ENCODE results near the gene PLEKHG3. TPM values are rescaled to one million over a fixed set of nuclear protein-coding genes. Genes with fewer than 3 reads are reported as not detected.

Gene PLEKHG3
- total RNA-seq, 2 donors from 2014 or later: 57.8 to 69.7 TPM

DNA sequence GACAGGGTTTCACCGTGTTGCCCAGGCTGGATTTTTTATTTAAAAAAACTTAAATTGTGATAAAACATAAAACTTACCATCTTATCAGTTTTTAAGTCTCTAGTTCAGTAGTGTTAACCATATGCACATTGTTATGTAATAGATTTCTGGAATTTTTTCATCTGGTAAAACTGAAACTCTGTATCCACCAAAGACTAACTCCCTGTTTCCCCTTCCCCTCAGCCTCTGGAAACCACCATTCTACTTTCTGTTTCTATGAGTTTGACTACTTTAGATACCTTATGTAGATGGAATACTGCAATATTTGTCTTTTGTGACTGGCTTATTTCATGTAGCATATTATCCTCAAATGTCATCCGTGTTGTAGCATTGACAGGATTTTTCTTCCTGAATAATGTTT lies 12.8 kb upstream of the PLEKHG3 start:
- no peak for DNase-seq (ENCODE audit: low spot score)
- Histone ChIP-seq H3K4me3 (no peak overlapping the region), H3K9me3 (no peaks in the 10 kb centered on the region), H3K27ac (no peak overlapping the region), H3K36me3 (no peaks in the 10 kb centered on the region), H3K27me3 (replicated peaks; ENCODE audit: insufficient read depth) (no peaks in the 10 kb centered on the region), H3K4me1 (replicated peaks) (no peaks in the 10 kb centered on the region)
- intact Hi-C loops (cut with DNase I): no loop called here
- TF ChIP-seq POLR2A (IDR thresholded peaks at IDR 0.05): no peak
- no peak for TF ChIP-seq POLR2AphosphoS5 (IDR thresholded peaks at IDR 0.05)
- TF ChIP-seq, protein P1, sequence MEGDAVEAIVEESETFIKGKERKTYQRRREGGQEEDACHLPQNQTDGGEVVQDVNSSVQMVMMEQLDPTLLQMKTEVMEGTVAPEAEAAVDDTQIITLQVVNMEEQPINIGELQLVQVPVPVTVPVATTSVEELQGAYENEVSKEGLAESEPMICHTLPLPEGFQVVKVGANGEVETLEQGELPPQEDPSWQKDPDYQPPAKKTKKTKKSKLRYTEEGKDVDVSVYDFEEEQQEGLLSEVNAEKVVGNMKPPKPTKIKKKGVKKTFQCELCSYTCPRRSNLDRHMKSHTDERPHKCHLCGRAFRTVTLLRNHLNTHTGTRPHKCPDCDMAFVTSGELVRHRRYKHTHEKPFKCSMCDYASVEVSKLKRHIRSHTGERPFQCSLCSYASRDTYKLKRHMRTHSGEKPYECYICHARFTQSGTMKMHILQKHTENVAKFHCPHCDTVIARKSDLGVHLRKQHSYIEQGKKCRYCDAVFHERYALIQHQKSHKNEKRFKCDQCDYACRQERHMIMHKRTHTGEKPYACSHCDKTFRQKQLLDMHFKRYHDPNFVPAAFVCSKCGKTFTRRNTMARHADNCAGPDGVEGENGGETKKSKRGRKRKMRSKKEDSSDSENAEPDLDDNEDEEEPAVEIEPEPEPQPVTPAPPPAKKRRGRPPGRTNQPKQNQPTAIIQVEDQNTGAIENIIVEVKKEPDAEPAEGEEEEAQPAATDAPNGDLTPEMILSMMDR (IDR thresholded peaks at IDR 0.05): no peak
- WGBS: 94% methylated on average over 2 of the region's 2 CpGs

DNA sequence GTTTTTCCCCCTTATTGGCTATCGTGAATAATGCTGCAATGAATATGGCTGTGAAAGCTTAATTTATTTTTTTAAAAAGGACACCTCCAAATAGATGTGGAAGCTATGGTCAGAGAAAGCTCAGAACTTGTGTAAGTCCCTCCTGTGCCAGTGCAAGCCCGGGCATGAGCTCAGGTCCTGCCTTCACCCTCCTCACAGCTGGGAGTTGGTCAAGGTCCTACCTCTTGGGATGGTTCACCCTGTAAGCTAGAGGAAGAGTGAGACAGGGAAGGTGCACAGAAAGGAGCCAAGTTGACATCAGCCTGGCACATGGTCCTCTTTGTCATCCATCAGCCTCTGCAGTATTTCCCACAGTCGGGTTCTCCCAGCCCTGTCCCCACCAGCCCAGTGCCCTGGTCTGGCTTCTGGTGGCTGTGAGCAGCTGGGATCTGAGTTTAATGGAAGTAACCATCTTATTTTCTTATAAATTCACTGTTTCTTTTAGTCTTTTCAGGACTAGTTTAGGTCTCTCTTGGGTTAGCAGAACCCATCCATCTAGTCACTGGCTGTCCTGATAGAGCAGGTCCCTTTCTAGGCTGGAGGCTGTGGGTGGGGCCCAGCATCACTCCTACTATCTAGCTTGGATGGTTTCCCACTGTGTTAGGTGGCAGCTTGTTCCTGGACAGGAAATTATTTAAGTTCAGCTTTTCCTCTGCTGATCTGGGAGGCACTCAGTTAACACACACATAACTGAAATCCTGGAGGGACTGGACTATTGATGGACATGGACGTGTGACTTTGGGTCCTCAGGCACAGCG lies 11.8 kb upstream of the PLEKHG3 start:
- intact Hi-C loops (cut with DNase I): no loop called here

DNA sequence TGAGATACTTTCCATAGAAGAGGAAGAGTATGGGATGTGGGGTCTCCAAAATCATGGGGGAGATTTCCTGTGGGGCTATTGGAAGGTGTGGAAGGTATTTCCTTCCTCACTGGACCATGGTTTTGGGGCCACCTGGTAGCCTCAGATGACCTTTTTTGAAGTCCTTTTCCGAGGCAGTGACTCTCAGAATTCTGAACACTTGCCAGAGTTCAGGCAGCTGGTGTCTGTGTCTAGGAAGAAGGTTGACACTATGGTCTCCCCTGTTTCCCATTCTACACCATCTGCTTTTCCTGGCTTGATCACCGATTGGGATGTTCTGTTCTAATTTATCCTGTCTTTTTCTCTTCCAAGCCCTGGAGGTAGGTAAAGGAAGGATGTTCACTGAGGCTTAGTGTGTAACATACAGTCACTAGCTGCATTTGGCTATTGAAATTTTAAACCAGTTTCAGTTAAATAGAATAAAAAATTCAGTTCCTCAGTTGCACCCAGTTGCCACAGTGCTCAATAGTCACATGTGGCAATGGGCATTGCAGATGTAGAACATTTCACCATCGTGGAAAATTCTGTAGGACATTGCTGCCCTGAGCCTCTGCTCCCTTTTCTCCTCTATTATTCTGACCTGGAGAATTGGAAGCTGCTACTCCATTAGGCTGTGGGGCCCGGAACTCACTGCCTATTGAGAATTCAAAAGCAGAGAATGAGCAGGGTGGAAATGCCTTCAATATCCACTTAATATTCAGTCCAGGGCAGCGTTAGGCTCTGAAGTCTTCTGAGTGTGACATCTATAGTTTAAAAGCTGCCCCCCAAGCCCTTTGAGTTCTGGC lies 11.0 kb upstream of the PLEKHG3 start:
- Histone ChIP-seq H3K4me3 (no peak overlapping the region), H3K9me3 (no peaks in the 10 kb centered on the region), H3K4me1 (replicated peaks) (no peaks in the 10 kb centered on the region), H3K36me3 (no peaks in the 10 kb centered on the region), H3K27me3 (replicated peaks; ENCODE audit: insufficient read depth) (no peaks in the 10 kb centered on the region), H3K27ac (no peak overlapping the region)
- DNase-seq (ENCODE audit: low spot score): no peak
- intact Hi-C loops (cut with DNase I): no loop called here
- TF ChIP-seq, protein P1 (IDR thresholded peaks at IDR 0.05): no peak
- TF ChIP-seq POLR2AphosphoS5 (IDR thresholded peaks at IDR 0.05) (no peak), POLR2A (IDR thresholded peaks at IDR 0.05) (no peak)
- WGBS: 78% methylated on average over 5 of the region's 5 CpGs

More for the DNA sequence above, 11.8 kb upstream of the PLEKHG3 start:
- Histone ChIP-seq H3K36me3 (no peaks in the 10 kb centered on the region), H3K9me3 (no peaks in the 10 kb centered on the region), H3K27me3 (replicated peaks; ENCODE audit: insufficient read depth) (no peaks in the 10 kb centered on the region), H3K4me3 (no peak overlapping the region), H3K4me1 (replicated peaks) (no peaks in the 10 kb centered on the region), H3K27ac (no peak overlapping the region)
- DNase-seq (ENCODE audit: low spot score): no peak
- 93% methylated on average over 5 of the region's 5 CpGs for WGBS
- TF ChIP-seq POLR2AphosphoS5 (IDR thresholded peaks at IDR 0.05) (no peak), POLR2A (IDR thresholded peaks at IDR 0.05) (no peak)
- TF ChIP-seq, protein P1 (IDR thresholded peaks at IDR 0.05): no peak

DNA sequence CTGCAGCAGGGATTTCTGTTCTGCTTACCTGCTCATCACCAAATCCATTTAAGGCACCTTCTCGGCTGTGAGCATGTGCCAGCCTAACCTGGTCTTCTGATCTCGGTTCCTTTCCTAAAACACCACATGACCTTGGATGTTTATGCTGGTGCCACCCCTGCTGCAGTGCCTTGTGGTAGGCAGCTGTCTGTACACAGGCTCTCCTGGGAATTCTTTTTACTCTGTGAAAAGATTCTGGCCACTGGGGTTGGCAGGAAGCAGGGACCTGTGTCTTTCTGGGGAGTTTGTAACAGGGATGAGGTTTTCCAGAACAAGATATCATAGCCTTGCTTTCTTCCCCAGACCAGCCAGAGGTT lies 10.4 kb upstream of the PLEKHG3 start:
- Histone ChIP-seq H3K27me3 (replicated peaks; ENCODE audit: insufficient read depth) (no peaks in the 10 kb centered on the region), H3K27ac (no peak overlapping the region), H3K4me1 (replicated peaks) (no peaks in the 10 kb centered on the region), H3K9me3 (no peaks in the 10 kb centered on the region), H3K4me3 (no peak overlapping the region), H3K36me3 (no peaks in the 10 kb centered on the region)
- intact Hi-C loops (cut with DNase I): no loop called here
- 84% methylated on average over 2 of the region's 2 CpGs for WGBS
- TF ChIP-seq POLR2AphosphoS5 (IDR thresholded peaks at IDR 0.05) (no peak), POLR2A (IDR thresholded peaks at IDR 0.05) (no peak)
- TF ChIP-seq, protein P1 (IDR thresholded peaks at IDR 0.05): no peak
- no peak for DNase-seq (ENCODE audit: low spot score)
